Colonic mucosa (tissue), 4 donors: ENCODE results near the gene USH1C. TPM values are rescaled to one million over a fixed set of nuclear protein-coding genes. Genes with fewer than 3 reads are reported as not detected.

Experiments
- DNase-seq: peaks from one replicate; pipeline ENCODE4 v3.0.0-alpha.2; 2020
- H3K27ac ChIP-seq: fragments of 200-600 bp; one replicate; pipeline ENCODE4 v1.8.0; 2021
- H3K27me3 ChIP-seq: fragments of 200-600 bp; one replicate; pipeline ENCODE4 v1.8.0; 2021
- H3K36me3 ChIP-seq: fragments of 200-600 bp; one replicate; pipeline ENCODE4 v1.8.0; 2021
- H3K4me1 ChIP-seq: fragments of 200-600 bp; one replicate; pipeline ENCODE4 v1.8.0; 2021; ENCODE audit warnings: mild to moderate bottlenecking
- H3K4me3 ChIP-seq: fragments of 200-600 bp; one replicate; pipeline ENCODE4 v1.8.0; 2021
- H3K9ac ChIP-seq, 2 donors: one replicate each; pipeline ENCODE4 v1.7.0; 2013; ENCODE audit warnings: control low read depth in 2 of 2, low read depth in 2 of 2, low read length in 2 of 2
- H3K9me3 ChIP-seq: fragments of 200-600 bp; one replicate; pipeline ENCODE4 v1.8.0; 2021
- CTCF ChIP-seq: fragments of 200-600 bp; IDR thresholded peaks from one replicate; pipeline ENCODE4 v1.8.0; 2022; ENCODE audit warnings: antibody characterized with exemption, mild to moderate bottlenecking
- intact Hi-C: fragments of 100-400 bp; cut with DNase I; formaldehyde crosslinking; loops from one replicate; pipeline ENCODE4 v1.14.1; 2022
- total RNA-seq, 2 donors: library from RNA; stranded (reverse); fragmentation: NEBNext Ultra II Directional in 1 of 2; extraction: Animal tissue kit (Norgen Biotek cat#: 25700) in 1 of 2; gene quantifications; one replicate each; pipeline ENCODE4 v1.2.1, GENCODE V29; 2021
- donor health status: healthy.
- donor health status: DM: no; HTN: no; CAD: no.
- donor health status: DM: no; HTN: no; CAD: no.

The USH1C gene
- total RNA-seq, 2 donors from 2014 or later: 143 to 161 TPM

GRCh38 chr11:17463546-17464174, 80.6 kb downstream of the USH1C start:
- Histone ChIP-seq H3K4me1 (no peaks in the 10 kb centered on the region), H3K9ac (no peak overlapping the region), H3K27ac (no peak overlapping the region), H3K9me3 (no peaks in the 10 kb centered on the region), H3K36me3 (no peaks in the 10 kb centered on the region), H3K4me3 (no peak overlapping the region), H3K27me3 (no peaks in the 10 kb centered on the region)
- DNase-seq: no peak
- TF ChIP-seq CTCF: no peak
- intact Hi-C loops: no loop called here

GRCh38 chr11:17462940-17463339, 81.3 kb downstream of the USH1C start:
- Histone ChIP-seq H3K4me1 (no peaks in the 10 kb centered on the region), H3K36me3 (no peaks in the 10 kb centered on the region), H3K27me3 (no peaks in the 10 kb centered on the region), H3K27ac (no peak overlapping the region), H3K4me3 (no peak overlapping the region), H3K9ac (no peak overlapping the region), H3K9me3 (no peaks in the 10 kb centered on the region)
- no peak for TF ChIP-seq CTCF
- DNase-seq: no peak
- intact Hi-C loops: no loop called here

- H3K9ac ChIP-seq: no peak overlapping the region
- no peaks in the 10 kb centered on the region for H3K36me3 ChIP-seq
- H3K27me3 ChIP-seq: no peaks in the 10 kb centered on the region
- H3K4me3 ChIP-seq: no peak overlapping the region
- intact Hi-C loops: no loop called here
- TF ChIP-seq CTCF: no peak
- no peaks in the 10 kb centered on the region for H3K4me1 ChIP-seq
- DNase-seq: no peak
- no peaks in the 10 kb centered on the region for H3K9me3 ChIP-seq
- H3K27ac ChIP-seq: no peak overlapping the region
These were observed 83.8 kb downstream of the USH1C start for GRCh38 chr11:17460406-17460805.

DNA sequence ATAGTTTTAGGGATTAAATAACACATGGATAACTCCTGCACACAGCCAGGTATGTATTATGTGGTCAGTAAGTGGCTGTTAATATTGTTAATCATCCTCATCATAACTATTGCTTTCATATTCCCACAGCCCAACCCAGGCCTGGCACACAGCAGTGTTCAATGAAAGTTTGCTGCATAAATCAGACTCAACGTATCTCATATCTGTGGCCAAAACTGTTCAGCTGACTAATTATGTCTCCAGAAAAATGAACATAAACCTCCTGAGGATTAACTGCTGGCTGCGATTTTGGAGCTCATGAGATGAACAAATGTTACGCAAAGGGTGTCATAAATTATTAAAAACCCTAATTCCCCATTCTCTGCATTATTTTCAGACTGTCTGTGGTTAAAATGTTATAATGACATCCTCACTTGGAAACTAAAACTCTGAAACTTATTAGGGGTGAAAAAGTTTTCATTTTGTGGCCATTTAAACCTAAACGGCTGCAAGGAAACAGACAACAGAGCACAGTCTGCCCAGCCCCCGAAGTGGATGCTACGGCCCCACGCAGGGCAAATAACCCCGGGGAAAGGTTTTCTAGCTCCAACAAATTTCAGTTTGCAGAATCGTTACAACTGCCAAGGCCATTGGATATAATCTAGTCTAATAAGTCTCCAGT, 84.8 kb downstream of the USH1C start:
- no peaks in the 10 kb centered on the region for H3K4me1 ChIP-seq
- no peaks in the 10 kb centered on the region for H3K36me3 ChIP-seq
- H3K27ac ChIP-seq: no peak overlapping the region
- no peaks in the 10 kb centered on the region for H3K27me3 ChIP-seq
- no peak overlapping the region for H3K9ac ChIP-seq
- no peak for DNase-seq
- TF ChIP-seq CTCF: no peak
- intact Hi-C loops: no loop called here
- no peaks in the 10 kb centered on the region for H3K9me3 ChIP-seq
- H3K4me3 ChIP-seq: no peak overlapping the region

GRCh38 chr11:17458268-17458667, 85.9 kb downstream of the USH1C start:
- intact Hi-C loops: no loop called here

More at GRCh38 chr11:17458268-17458667, 85.9 kb downstream of the USH1C start:
- Histone ChIP-seq H3K4me1 (no peaks in the 10 kb centered on the region), H3K4me3 (no peak overlapping the region), H3K36me3 (no peaks in the 10 kb centered on the region), H3K27ac (no peak overlapping the region), H3K9ac (no peak overlapping the region), H3K27me3 (no peaks in the 10 kb centered on the region), H3K9me3 (no peaks in the 10 kb centered on the region)
- TF ChIP-seq CTCF: no peak
- DNase-seq: no peak
